Prostate gland (tissue), 2 donors: ENCODE data around the gene EEF1A2.

Experiments
- CTCF ChIP-seq, 4 experiments: fragments of 200-600 bp in 2 of 4; fragments of 450-650 bp in 2 of 4; sonication (generic) in 2 of 4; IDR thresholded peaks; 1 replicate in 3 of 4; 2 replicates in 1 of 4; pipeline ENCODE4 v1.5.1; 2016 to 2019; ENCODE audit warnings: antibody characterized with exemption in 4 of 4, mild to moderate bottlenecking in 2 of 4, moderate library complexity in 2 of 4
- POLR2A ChIP-seq: fragments of 450-650 bp; IDR thresholded peaks from one replicate; pipeline ENCODE4 v1.6.1; 2016; ENCODE audit warnings: antibody characterized with exemption, mild to moderate bottlenecking
- POLR2AphosphoS5 ChIP-seq: sonication (generic); formaldehyde crosslinking; IDR thresholded peaks from one replicate; pipeline ENCODE4 v1.6.1; 2017; ENCODE audit warnings: antibody characterized with exemption

GRCh38 chr20:63509088-63509564, 10.2 kb upstream of the EEF1A2 start:
- no peak for TF ChIP-seq CTCF (IDR thresholded peaks at IDR 0.05)
- TF ChIP-seq POLR2A, result no peak
- TF ChIP-seq POLR2AphosphoS5, result no peak
